Keratinocyte (primary cell): ENCODE data around the gene PAQR3. TPM values are rescaled to one million over a fixed set of nuclear protein-coding genes. Genes with fewer than 3 reads are reported as not detected.

Experiments
- DNase-seq: peaks from one replicate; pipeline ENCODE4 v3.0.0-alpha.2; 2011; ENCODE audit warnings: low read depth, missing footprints, low spot score
- FAIRE-seq: peaks from 2 replicates; lab custom pipeline; 2011; peaks lifted over from hg19 to GRCh38; lab: Jason Lieb, UNC
- H2AFZ ChIP-seq: 2 replicates; pipeline ENCODE4 v1.6.0; 2012; ENCODE audit warnings: low read length, control low read depth, inconsistent platforms; ENCODE audit not compliant: control insufficient read depth
- H3K27ac ChIP-seq: 2 replicates; pipeline ENCODE4 v1.5.1; 2011; ENCODE audit warnings: low read length; ENCODE audit not compliant: control insufficient read depth, insufficient read depth
- H3K27me3 ChIP-seq: 3 replicates; pipeline ENCODE4 v1.6.0; 2011; ENCODE audit warnings: low read length; ENCODE audit not compliant: control insufficient read depth, insufficient read depth; ENCODE audit errors: extremely low read depth
- H3K36me3 ChIP-seq, 2 experiments: 2 replicates in 1 of 2; 3 replicates in 1 of 2; pipeline ENCODE4 v1.5.1; 2011; ENCODE audit warnings: low read length in 2 of 2, mild to moderate bottlenecking in 1 of 2; ENCODE audit not compliant: control insufficient read depth in 2 of 2, insufficient read depth in 2 of 2; ENCODE audit errors: extremely low read depth in 1 of 2
- H3K4me1 ChIP-seq: 3 replicates; pipeline ENCODE4 v1.5.1; 2011; ENCODE audit warnings: low read length; ENCODE audit not compliant: control insufficient read depth, insufficient read depth; ENCODE audit errors: extremely low read depth
- H3K4me2 ChIP-seq: 3 replicates; pipeline ENCODE4 v1.6.0; 2011; ENCODE audit warnings: low read depth, low read length; ENCODE audit not compliant: control insufficient read depth, insufficient read depth; ENCODE audit errors: extremely low read depth
- H3K4me3 ChIP-seq, 3 experiments: fragments of 200-600 bp in 1 of 3; sonication (generic) in 1 of 3; 2 replicates in 2 of 3; 3 replicates in 1 of 3; pipeline ENCODE4 v1.5.1; 2011 to 2016; ENCODE audit warnings: low read length in 3 of 3, mild to moderate bottlenecking in 3 of 3, control low read depth in 2 of 3, inconsistent platforms in 1 of 3, low read depth in 1 of 3, mixed read lengths in 1 of 3, mixed run types in 1 of 3, moderate library complexity in 1 of 3; ENCODE audit not compliant: control insufficient read depth in 2 of 3, insufficient read depth in 2 of 3; ENCODE audit errors: extremely low read depth in 1 of 3
- H3K79me2 ChIP-seq: 2 replicates; pipeline ENCODE4 v1.6.0; 2012; ENCODE audit warnings: low read length; ENCODE audit not compliant: control insufficient read depth, insufficient read depth
- H3K9ac ChIP-seq: 3 replicates; pipeline ENCODE4 v1.6.0; 2011; ENCODE audit warnings: low read length; ENCODE audit not compliant: control insufficient read depth, insufficient read depth; ENCODE audit errors: extremely low read depth
- H3K9me1 ChIP-seq: 3 replicates; pipeline ENCODE4 v1.6.0; 2011; ENCODE audit warnings: low read length; ENCODE audit not compliant: control insufficient read depth, insufficient read depth; ENCODE audit errors: extremely low read depth
- H3K9me3 ChIP-seq: 2 replicates; pipeline ENCODE4 v1.5.1; 2012; ENCODE audit warnings: low read depth, low read length; ENCODE audit not compliant: control insufficient read depth
- H4K20me1 ChIP-seq: 3 replicates; pipeline ENCODE4 v1.6.0; 2011; ENCODE audit warnings: low read length; ENCODE audit not compliant: control insufficient read depth, insufficient read depth; ENCODE audit errors: extremely low read depth
- CTCF ChIP-seq, 3 experiments: IDR thresholded peaks in 1 of 3; conservative IDR thresholded peaks in 1 of 3; optimal IDR thresholded peaks in 1 of 3; 2 replicates in 2 of 3; 3 replicates in 1 of 3; pipeline versions ENCODE3 to v1.5.1; 2011; ENCODE audit warnings: low read length in 3 of 3, mild to moderate bottlenecking in 3 of 3, moderate library complexity in 2 of 3, control low read depth in 1 of 3, inconsistent platforms in 1 of 3; ENCODE audit not compliant: insufficient read depth in 2 of 3; ENCODE audit errors: extremely low read depth in 1 of 3
- EZH2 ChIP-seq: IDR thresholded peaks from one replicate; pipeline ENCODE4 v1.6.1; 2012; ENCODE audit warnings: inconsistent platforms, mild to moderate bottlenecking, low read length, moderate library complexity
- dilution Hi-C: fragments of 300-500 bp; cut with MboI; formaldehyde crosslinking; loops from one replicate; pipeline ENCODE4 v1.7.0; 2020; ENCODE audit warnings: low sequenced_read_pairs; ENCODE audit not compliant: extremely low pct_ligation_motif_present
- polyA plus RNA-seq, 5 experiments: library from polyadenylated mRNA; depleted of rRNA in 3 of 5; stranded (reverse) in 3 of 5; stranded (forward) in 1 of 5; unstranded in 1 of 5; fragments of >200 nt; gene quantifications; 1 replicate in 1 of 5; 2 replicates in 3 of 5; 3 replicates in 1 of 5; pipeline versions ENCODE4 v1.2.1 to v1.2.3, GENCODE V29; 2011 to 2012; ENCODE audit warnings: missing spikeins in 2 of 5, low read depth in 1 of 5, low replicate concordance in 1 of 5

PAQR3 gene
- polyA plus RNA-seq, 1 donor (not counting 4 experiments of a cell fraction or from before 2014, with no cell fraction given) = 31.0 TPM

DNA sequence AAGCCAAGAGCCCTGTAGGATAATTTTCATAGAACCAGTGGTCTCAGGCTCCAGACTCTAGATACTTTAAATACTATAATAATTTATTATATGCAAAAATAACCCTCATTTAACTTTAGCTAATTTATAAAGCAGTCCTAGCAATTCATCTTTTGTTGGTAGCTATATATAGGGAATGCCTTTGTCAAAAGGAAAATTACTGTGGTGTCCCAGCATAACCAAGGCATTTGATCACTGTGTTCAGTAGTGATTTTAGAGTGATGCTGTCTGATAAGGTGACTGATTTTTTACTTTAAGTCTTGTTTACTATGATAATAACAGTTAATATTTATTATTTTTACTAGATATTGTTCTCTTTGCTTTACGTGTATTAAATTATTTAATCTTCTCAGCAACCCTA, 61.2 kb downstream of the PAQR3 start:
- TF ChIP-seq EZH2 (no peak), CTCF (optimal IDR thresholded peaks at IDR 0.05 in 1 of 3, IDR thresholded peaks at IDR 0.05 in 1 of 3, conservative IDR thresholded peaks at IDR 0.05 in 1 of 3; ENCODE audit: extremely low read depth in 1 of 3, insufficient read depth in 2 of 3, low read length in 3 of 3) (no peak)
- FAIRE-seq = no peak
- Histone ChIP-seq H3K36me3 (peaks cover 2 to 21% of the 10 kb centered on the region in 2 experiments), H3K27ac (no peak overlapping the region), H3K79me2 (no peaks in the 10 kb centered on the region), H2AFZ (no peak overlapping the region), H3K4me3 (no peak overlapping the region), H3K27me3 (no peaks in the 10 kb centered on the region), H4K20me1 (no peaks in the 10 kb centered on the region), H3K9me1 (no peaks in the 10 kb centered on the region), H3K4me2 (no peak overlapping the region), H3K4me1 (peaks cover 3% of the 10 kb centered on the region), H3K9me3 (no peaks in the 10 kb centered on the region), H3K9ac (no peak overlapping the region)
- dilution Hi-C loops = no loop called here
- no peak for DNase-seq

GRCh38 chr4:78876568-78877320, 62.5 kb downstream of the PAQR3 start:
- H3K36me3 ChIP-seq = peaks cover 7 to 21% of the 10 kb centered on the region in 2 experiments
- H3K9ac ChIP-seq = no peak overlapping the region
- H4K20me1 ChIP-seq = no peaks in the 10 kb centered on the region
- DNase-seq = no peak
- H3K27me3 ChIP-seq = no peaks in the 10 kb centered on the region
- no peak overlapping the region for H3K27ac ChIP-seq
- H3K4me3 ChIP-seq = no peak overlapping the region
- no peak for TF ChIP-seq CTCF (optimal IDR thresholded peaks at IDR 0.05 in 1 of 3, IDR thresholded peaks at IDR 0.05 in 1 of 3, conservative IDR thresholded peaks at IDR 0.05 in 1 of 3; ENCODE audit: extremely low read depth in 1 of 3, insufficient read depth in 2 of 3, low read length in 3 of 3)
- TF ChIP-seq EZH2 = no peak
- no peak overlapping the region for H3K4me2 ChIP-seq
- H2AFZ ChIP-seq = no peak overlapping the region
- FAIRE-seq = no peak
- dilution Hi-C loops = no loop called here
- no peaks in the 10 kb centered on the region for H3K79me2 ChIP-seq
- H3K9me3 ChIP-seq = no peaks in the 10 kb centered on the region
- H3K4me1 ChIP-seq = peaks cover 3% of the 10 kb centered on the region
- H3K9me1 ChIP-seq = no peaks in the 10 kb centered on the region
